Right lung (tissue), 5 donors: ENCODE measurements around the gene ADARB2. TPM values are rescaled to one million over a fixed set of nuclear protein-coding genes. Genes with fewer than 3 reads are reported as not detected.

Experiments used
- DNase-seq, 2 donors: peaks; one replicate each; pipeline ENCODE4 v3.0.0-alpha.2; 2013
- polyA plus RNA-seq, 5 donors: library from polyadenylated mRNA; unstranded; fragments of 120-200 nt; gene quantifications; one replicate each; pipeline versions ENCODE4 v1.2.1 to v1.2.3, GENCODE V29; 2013; ENCODE audit warnings: inconsistent platforms in 1 of 5, low replicate concordance in 1 of 5; ENCODE audit not compliant: insufficient read length in 5 of 5, insufficient read depth in 1 of 5

ADARB2 gene
- polyA plus RNA-seq, 5 donors: 0.34 to 0.78 (median 0.69) TPM

DNA sequence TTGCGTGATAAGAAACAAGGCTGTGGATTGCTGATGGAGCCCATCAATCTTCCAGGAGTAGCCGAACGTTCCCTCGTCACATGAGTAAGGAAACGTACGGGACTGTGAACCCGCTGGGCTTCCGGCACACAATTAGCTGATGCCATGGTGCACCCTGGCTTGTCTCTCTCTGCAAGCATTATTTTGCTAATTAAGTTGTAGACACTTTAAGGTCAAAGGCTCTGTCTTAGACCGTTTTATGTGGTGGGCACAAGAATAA is 50.9 kb downstream of the ADARB2 start:
- DNase-seq: no peak

GRCh38 chr10:1685699-1686490 is 51.4 kb downstream of the ADARB2 start:
- DNase-seq: no peak

GRCh38 chr10:1684991-1685390 is 52.3 kb downstream of the ADARB2 start:
- no peak for DNase-seq

GRCh38 chr10:1683649-1684048 is 53.7 kb downstream of the ADARB2 start:
- DNase-seq: no peak

- no peak for DNase-seq
Observed at GRCh38 chr10:1679821-1680650, 57.3 kb downstream of the ADARB2 start.

- no peak for DNase-seq
Observed at GRCh38 chr10:1678084-1678483, 59.2 kb downstream of the ADARB2 start.

DNA sequence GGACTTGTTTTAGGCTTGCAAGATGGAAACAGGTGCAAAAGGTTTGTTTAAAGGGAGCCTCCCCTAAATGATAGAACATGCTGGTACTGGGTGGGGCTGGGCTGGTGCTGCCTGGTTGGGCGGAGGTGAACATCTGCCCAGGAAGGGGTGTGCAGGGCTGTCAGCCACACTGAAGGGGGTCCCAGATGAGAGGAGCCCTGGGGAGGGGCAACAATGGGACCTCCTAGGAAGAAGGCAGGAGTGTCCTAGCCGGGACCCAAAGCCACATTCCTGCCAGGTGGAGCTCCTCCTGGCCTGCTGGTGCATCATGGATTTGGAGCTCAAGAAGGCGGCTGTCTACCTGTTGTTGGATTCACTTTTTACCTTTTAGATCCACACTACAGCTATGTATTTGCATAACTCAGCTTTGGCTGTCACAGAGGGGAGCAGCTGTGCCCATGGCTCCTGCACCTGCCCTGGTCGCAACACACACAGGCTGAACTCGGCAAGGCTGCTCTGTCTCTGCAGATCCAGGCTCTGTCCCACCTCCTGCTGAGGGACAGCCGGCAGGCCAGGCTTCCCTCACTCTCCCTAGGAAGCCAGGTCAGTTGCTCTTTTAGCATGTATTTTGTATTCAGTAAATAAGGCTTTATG is 59.9 kb downstream of the ADARB2 start:
- no peak for DNase-seq

DNA sequence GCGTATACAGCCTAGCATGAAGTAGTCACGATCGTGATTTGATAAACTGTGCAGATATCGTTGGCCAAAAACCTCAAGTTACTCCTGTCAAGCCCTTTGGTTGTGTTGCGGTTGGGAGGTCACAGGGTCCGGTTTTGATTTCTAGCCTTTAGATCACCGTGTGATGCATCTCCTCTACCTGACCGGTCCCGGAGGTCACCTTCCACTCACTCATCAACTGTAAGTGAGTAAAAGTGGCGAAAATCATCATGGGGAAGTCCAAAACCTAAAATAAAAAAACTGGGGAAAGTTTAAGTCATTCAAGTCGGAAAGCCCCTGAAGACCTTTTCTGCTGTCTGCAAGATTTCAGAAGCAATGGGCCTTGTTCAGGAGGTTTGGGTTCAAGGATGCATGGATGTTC is 62.8 kb downstream of the ADARB2 start:
- DNase-seq: no peak

- DNase-seq: no peak
Observed at GRCh38 chr10:1673568-1674345, 63.6 kb downstream of the ADARB2 start.

GRCh38 chr10:1672001-1672781 is 65.1 kb downstream of the ADARB2 start:
- DNase-seq: no peak

DNA sequence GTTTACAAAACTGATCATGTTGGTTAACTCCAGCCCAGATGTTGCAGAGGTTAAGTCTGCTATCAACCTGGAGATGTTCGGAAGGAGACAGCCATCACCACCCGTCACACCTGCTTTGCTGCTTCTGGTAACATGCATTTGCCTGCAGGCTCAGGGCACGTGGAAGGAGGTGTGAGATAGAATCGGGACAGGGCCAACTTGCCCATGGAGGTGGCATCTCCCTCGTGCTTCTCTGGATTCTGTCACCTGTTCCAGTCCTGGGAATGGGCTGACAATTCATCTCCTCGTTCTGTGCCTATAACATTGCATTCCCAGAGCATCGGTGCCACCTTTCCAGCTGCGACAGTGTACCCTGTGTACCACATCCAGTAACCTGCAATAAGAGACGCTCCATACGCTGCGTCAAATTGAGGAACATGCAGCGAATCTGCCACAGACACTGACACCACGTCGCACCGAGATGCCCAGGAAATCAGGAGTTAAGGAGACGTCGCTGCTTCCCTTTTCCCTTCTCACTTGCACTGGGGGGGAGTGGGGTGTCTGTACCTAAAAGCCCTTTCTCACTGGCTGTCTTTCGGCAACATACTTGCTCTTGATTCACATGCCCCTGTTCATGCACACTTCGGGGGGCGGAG is 65.8 kb downstream of the ADARB2 start:
- no peak for DNase-seq

GRCh38 chr10:1670541-1671365 is 66.6 kb downstream of the ADARB2 start:
- DNase-seq: no peak

- no peak for DNase-seq
Observed at GRCh38 chr10:1669433-1669832, 67.9 kb downstream of the ADARB2 start.

DNA sequence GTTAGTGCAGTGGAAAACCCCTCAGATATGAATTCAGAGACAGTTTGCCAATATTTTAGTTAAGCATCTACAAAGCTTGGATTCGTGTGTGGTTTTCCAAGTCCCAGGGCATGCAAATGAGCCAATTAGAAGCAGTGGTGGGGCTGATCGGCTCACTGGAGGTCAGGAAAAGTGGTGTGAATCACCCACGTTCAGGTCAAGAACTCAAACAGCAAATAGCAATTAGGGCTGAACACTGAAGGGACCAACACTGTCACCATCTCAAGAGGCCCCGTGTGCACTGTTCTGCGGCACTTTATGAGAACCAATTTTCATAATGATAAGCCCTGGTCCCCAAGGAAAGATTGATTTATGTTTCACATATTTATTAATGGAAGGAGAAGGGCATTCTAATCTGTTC is 68.9 kb downstream of the ADARB2 start:
- DNase-seq: no peak

- DNase-seq: no peak
Observed at GRCh38 chr10:1667392-1667791, 69.9 kb downstream of the ADARB2 start.

GRCh38 chr10:1666147-1666546 is 71.2 kb downstream of the ADARB2 start:
- DNase-seq: no peak

DNA sequence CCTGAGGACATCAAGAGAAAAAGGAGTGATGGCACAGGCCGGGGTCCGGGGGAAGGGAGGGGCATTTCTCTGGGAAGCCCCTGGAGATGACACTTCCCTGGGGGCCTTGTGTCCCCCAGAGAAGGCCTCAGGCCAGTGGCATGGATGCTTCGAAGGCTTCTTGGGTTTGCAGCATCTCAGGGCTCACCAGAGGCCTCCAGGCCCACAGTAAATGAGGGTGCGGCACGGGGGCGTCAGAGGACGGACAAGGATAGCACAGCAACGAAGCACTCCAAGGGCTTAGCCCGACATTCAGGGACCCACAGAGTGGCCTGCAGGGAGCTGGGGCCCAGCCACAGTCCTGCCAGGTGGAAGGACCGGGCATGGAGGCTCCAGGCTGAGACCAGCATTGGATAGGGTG is 71.6 kb downstream of the ADARB2 start:
- DNase-seq: no peak

DNA sequence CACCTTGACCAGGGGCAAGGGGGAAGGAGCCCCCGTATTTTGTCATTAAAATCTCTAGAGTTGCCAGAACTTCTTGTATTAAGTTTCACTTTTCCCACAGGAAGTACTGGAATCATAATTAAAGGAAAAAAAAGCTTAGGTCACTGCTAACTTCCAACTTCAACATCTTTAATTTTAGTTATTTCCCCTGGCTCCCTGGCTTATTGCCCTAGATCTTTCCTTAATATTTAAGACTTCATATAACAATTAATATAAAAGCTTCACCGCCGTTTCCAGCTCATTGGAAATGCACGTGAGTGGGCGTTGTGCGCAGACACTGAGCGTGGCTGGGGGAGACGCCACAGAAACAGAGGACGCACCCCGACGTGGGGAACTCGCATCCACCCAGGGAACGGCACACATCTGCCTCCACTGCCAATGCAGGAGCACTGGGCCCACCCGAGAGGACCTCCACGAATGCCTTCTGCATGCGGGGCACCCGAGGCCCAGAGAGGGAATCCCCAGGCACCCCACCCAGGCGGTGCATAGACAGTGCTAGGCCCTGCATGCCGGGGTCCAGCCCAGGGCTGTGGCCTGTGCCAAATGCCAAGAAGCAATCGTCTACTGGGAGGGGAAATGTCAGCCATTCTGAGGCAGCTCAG is 72.2 kb downstream of the ADARB2 start:
- no peak for DNase-seq

DNA sequence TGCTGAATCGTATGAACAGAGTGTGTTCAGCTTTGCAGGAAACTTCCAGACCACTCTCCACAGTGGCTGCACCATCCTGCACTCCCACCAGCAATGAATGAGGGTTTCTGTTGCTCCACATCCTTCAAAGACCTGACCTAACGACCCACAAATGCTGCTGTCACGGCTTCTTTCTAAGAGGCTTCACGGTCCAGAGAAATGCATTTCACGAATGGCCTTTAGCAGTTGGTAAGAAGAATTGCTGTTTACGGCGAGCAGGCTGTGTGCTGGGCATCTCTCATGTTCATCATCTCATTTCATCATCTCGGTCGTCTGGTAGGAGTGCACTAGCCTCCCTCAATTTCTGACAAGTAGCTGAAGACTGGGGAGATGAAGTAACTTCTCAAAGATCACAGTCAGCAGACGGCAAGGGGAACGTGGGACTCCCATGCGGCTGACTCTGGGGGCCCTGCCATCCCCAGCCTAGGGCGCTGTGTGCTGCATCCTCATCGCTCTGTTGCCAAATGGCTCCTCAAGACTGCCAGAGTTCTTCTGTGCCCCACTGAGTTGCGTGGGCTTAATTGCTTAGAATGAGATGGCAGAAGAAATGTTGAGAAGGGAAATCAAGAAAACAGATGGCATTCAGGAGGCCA is 72.9 kb downstream of the ADARB2 start:
- no peak for DNase-seq
